NK-92 (cell line): ENCODE measurements around the gene RALB.

Source experiments
- DNase-seq: peaks from one replicate; lab custom pipeline; 2025; ENCODE audit not compliant: unreplicated experiment; lab: John Stamatoyannopoulos, UW

RALB gene

GRCh38 chr2:120262761-120263428, 10.2 kb downstream of the RALB start:
- no peak for DNase-seq

- DNase-seq = no peak
These were observed 12.4 kb downstream of the RALB start for GRCh38 chr2:120265006-120265405.

DNA sequence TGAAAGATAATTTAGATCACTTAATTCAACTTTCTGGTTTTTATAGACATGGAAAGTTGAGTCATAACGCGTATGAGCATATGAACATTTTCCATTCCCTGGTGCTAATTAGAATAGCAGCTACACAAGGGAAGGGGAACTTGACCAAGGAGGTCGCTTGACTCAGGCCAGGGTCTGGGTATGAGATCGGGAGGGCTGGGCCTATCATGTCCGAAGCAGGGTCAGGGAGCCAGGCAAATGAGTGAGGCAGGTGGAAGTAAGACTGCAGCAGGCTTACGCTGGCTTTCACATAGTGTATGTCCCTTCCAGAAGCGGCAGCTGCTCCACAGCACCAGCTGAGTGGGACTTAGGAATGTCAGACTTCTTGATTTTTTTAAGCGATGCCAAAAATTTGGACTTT, 14.7 kb downstream of the RALB start:
- DNase-seq = no peak

GRCh38 chr2:120269076-120269744, 16.6 kb downstream of the RALB start:
- no peak for DNase-seq

- DNase-seq = no peak
These were observed 17.2 kb downstream of the RALB start for GRCh38 chr2:120269816-120270215.

DNA sequence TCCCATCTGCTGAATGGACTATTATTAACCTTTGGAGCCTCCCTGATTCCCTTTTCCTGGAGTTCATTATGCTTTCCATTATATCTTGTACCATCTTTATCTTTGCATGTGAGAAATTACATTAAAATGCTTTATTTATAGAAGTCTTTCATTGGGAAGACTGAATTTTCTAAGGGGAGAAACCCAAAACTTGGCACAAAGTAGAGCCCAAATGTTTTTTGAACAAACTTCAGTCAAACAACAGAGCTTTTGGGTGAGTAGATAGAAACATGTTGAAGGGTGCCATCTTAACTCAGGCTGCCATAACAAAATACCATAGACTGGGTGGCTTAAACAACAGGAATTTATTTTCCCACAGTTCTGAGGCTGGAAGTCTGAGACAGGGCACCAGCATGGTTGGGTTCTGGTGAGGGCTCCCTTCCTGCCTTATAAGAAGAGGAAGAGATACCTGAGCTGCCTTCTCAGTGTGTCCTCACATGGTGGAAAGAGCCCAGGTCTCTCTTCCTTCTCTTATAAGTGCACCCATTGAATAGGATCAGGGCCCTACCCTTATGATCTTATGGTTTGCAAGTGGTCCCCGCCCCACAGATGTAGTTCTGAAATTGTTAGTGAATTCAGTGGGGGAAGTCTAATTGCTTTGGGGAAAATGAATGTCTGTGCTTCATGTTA, 19.2 kb downstream of the RALB start:
- no peak for DNase-seq

DNA sequence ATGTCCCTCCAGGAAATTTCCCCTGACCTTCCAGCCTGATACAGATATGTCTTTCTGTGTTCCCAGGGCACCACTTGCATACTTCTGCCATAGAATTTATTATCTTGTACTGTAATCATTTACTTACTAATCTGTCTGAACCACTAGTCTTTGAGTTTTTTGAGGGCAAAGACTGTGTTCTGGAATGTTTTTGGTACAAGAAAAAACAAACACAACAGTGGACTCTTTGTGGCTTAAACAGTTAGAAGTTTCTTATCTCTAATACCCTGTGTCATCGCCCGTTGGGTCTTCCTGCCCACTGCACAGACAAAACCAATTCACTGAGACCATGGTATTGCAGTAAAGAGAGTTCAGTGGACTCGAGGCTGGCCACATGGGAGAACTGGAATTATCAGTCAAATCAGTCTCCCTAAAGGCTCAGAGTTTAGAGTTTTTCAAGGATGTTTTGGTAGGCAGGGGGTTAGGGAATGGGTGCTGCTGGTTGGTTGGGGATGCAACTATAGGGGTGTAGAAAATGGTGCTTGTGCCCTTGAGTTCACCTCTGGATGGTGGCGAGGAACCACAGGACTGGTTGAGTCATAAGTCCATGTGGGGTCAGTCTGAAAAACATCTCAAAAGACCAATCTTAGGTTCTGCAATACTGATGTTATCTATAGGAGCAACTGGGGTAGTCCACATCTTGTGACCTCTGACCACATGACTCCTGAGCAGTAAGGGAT, 20.3 kb downstream of the RALB start:
- DNase-seq = no peak

DNA sequence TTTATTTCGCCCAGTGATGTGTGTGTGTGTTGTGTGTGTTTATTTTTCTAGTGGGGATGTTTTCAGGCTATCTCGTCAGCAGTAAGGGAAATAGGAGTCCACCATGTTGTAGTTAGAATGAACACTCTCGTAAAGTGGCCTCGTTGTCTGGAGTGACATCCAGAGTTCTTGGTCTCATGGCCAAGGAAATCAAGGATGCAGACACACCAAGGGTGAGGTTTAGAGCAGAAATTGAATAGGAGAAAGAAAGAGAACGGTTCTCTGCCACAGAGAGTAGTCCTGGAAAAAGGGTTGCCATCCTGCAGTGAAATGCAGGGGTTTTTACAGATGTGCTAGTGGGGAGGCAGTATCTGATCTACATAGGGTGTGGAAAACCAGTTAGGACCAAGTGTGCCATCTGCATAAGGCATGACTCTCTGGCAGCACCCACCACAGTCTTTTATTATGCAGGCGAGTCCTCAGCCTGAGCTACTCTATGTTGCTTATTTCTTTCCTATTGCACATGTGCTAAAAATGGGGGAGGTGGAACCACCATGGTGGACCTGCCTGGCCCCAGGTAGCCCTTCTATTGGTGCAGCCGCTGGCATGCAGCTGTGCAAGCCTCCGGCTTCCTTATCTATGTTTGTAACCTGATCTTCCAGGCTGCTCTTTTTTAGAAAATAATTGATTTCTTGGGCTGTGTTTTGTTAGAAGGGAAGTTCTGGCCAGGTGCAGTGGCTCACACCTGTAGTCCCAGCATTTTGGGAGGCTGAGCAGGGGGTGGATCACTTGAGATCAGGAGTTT, 23.2 kb downstream of the RALB start:
- DNase-seq = no peak

DNA sequence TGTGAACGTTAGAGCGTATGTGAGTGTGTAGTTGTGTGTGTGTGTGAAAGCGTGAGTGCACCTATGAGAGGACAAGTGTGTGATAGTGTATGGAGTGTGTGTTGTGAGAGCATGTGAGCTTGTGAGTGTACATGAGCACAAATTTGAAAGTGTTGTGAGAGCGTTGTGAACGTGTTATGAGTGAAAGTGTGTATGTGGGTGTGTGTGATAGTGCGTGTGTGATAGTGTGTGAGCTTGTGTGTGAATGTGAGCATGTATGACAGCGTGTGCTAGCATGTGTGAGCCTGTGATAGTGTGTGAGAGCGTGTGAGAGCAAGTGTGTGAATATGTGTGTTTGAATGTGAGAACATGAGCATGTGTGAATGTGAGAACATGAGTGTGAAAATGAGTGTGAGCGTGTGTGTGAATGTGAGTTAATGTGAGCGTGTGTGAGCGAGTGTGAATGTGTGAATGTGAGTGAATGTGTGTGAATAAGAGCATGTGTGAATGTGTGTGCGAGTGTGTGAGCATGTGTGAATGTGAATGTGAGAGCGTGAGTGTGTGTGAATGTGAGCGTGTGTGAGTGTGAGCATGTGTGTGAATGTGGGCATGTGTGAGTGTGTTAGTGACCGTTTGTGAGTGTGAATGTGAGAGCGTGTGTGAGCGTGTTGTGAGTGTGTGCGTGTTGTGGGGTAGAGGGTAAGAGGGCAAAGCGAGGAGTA, 25.0 kb downstream of the RALB start:
- DNase-seq = no peak

- no peak for DNase-seq
These were observed 26.2 kb downstream of the RALB start for GRCh38 chr2:120278901-120279300.

GRCh38 chr2:120279708-120280107, 27.1 kb downstream of the RALB start:
- DNase-seq = no peak

GRCh38 chr2:120283649-120284048, 31.0 kb downstream of the RALB start:
- DNase-seq = no peak

GRCh38 chr2:120285056-120285455, 32.4 kb downstream of the RALB start:
- no peak for DNase-seq

GRCh38 chr2:120287183-120288015, 34.7 kb downstream of the RALB start:
- no peak for DNase-seq

DNA sequence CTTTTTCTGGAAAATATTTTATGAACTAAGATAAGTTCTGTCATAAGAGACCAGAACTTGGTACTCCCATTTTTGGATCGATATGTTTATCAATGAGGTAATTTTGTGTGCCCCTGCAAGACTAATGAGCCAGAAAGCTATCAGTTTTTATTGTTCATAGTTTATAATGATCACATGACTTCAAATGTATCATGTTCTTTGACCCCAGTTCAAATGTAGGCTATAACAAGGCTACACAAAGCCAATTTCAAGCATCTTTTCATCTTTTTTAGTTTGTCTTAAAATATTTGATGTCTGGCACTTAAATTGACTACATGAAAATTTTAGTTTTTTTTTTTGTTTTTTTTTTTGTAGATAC, 35.3 kb downstream of the RALB start:
- no peak for DNase-seq

- no peak for DNase-seq
These were observed 36.7 kb downstream of the RALB start for GRCh38 chr2:120289221-120289906.

DNA sequence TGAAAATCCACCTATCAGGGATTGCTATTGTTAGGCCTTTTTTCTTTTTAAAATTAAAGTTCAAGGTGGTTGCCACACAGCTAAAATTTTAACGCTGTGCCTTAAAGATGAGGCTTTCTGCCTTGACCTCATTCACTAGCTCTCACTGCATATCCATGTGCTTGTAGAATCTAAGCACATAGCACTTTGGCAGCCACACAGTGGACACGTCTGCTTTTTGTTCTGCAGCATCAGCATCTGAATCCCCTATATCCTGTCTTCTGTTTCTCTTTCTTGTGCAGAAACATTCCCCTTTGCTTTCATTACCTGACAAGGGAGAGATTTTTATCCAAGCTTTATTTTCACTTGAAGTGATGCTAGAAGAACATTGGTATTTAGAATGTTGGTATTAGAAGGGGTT, 38.1 kb downstream of the RALB start:
- DNase-seq = no peak

GRCh38 chr2:120291401-120292311, 39.0 kb downstream of the RALB start:
- no peak for DNase-seq
